ENCODE results near the gene TEX47. TPM values are rescaled to one million over a fixed set of nuclear protein-coding genes. Genes with fewer than 3 reads are reported as not detected.
A peak's percentile ranks its signal among the peaks of the same experiment; 100 is the strongest.

Gene TEX47
- total RNA-seq, 2 donors from 2014 or later: not detected

- DNase-seq (ENCODE audit: low spot score) (no peak), ATAC-seq (no peak)
- no peak overlapping the region for H3K27ac Mint-ChIP-seq
- peaks cover 6% of the 10 kb centered on the region for H3K9me3 Mint-ChIP-seq
- no peaks in the 10 kb centered on the region for H3K36me3 Mint-ChIP-seq
- no peaks in the 10 kb centered on the region for H3K27me3 Mint-ChIP-seq
- no peak overlapping the region for H3K4me3 Mint-ChIP-seq
- no peaks in the 10 kb centered on the region for H3K4me1 Mint-ChIP-seq (ENCODE audit: low read depth in 2 of 2)
Measured at GRCh38 chr7:88771417-88771816, 24.1 kb downstream of the TEX47 start.

- no peak overlapping the region for H3K27ac Mint-ChIP-seq
- no peaks in the 10 kb centered on the region for H3K9me3 Mint-ChIP-seq
- DNase-seq (ENCODE audit: low spot score): no peak
- H3K4me3 Mint-ChIP-seq: no peak overlapping the region
- H3K36me3 Mint-ChIP-seq: peaks cover 5% of the 10 kb centered on the region
- no peaks in the 10 kb centered on the region for H3K4me1 Mint-ChIP-seq (ENCODE audit: low read depth in 2 of 2)
- H3K27me3 Mint-ChIP-seq: peaks cover 14% of the 10 kb centered on the region in 2 donors
- no peak for ATAC-seq
Measured at GRCh38 chr7:88761779-88762178, 33.8 kb downstream of the TEX47 start.

- DNase-seq (ENCODE audit: low spot score) (no peak), ATAC-seq (no peak)
- Mint-ChIP-seq H3K36me3 (peaks cover 5% of the 10 kb centered on the region), H3K4me3 (no peak overlapping the region), H3K4me1 (ENCODE audit: low read depth in 2 of 2) (no peaks in the 10 kb centered on the region), H3K9me3 (no peaks in the 10 kb centered on the region), H3K27ac (no peak overlapping the region), H3K27me3 (peaks cover 14 to 19% of the 10 kb centered on the region in 2 donors)
Measured at GRCh38 chr7:88760136-88760515, 35.4 kb downstream of the TEX47 start.

GRCh38 chr7:88759230-88760135, 36.1 kb downstream of the TEX47 start, which contains the start of gene ZNF804B:
Gene ZNF804B, plus strand, starts transcription at chr7:88759700. Its CDS starts 277 bp downstream, at chr7:88759977.
- peaks cover 5% of the 10 kb centered on the region for H3K36me3 Mint-ChIP-seq
- H3K4me1 Mint-ChIP-seq (ENCODE audit: low read depth in 2 of 2): no peaks in the 10 kb centered on the region
- H3K9me3 Mint-ChIP-seq: no peaks in the 10 kb centered on the region
- no peak for DNase-seq (ENCODE audit: low spot score)
- H3K4me3 Mint-ChIP-seq: no peak within 1 kb of the TSS
- no peak within 1 kb of the TSS for H3K27ac Mint-ChIP-seq
- peak; percentile 20 to 43 for ATAC-seq
- H3K27me3 Mint-ChIP-seq: peaks cover 14 to 19% of the 10 kb centered on the region in 2 donors

- Mint-ChIP-seq H3K27ac (no peak overlapping the region), H3K36me3 (peaks cover 5% of the 10 kb centered on the region), H3K4me1 (ENCODE audit: low read depth in 2 of 2) (no peaks in the 10 kb centered on the region), H3K4me3 (no peak overlapping the region), H3K9me3 (no peaks in the 10 kb centered on the region), H3K27me3 (peaks cover 14 to 19% of the 10 kb centered on the region in 2 donors)
- ATAC-seq (no peak), DNase-seq (ENCODE audit: low spot score) (no peak)
Measured at GRCh38 chr7:88758381-88759229, 36.9 kb downstream of the TEX47 start.

GRCh38 chr7:88757371-88757770, 38.2 kb downstream of the TEX47 start:
- peaks cover 14 to 19% of the 10 kb centered on the region in 2 donors for H3K27me3 Mint-ChIP-seq

GRCh38 chr7:88756802-88757201, 38.7 kb downstream of the TEX47 start:
- ATAC-seq (no peak), DNase-seq (ENCODE audit: low spot score) (no peak)
- no peaks in the 10 kb centered on the region for H3K4me1 Mint-ChIP-seq (ENCODE audit: low read depth in 2 of 2)
- H3K4me3 Mint-ChIP-seq: no peak overlapping the region
- H3K27me3 Mint-ChIP-seq: peaks cover 12 to 19% of the 10 kb centered on the region in 2 donors
- H3K36me3 Mint-ChIP-seq: peaks cover 5% of the 10 kb centered on the region
- H3K9me3 Mint-ChIP-seq: peaks cover 4% of the 10 kb centered on the region
- no peak overlapping the region for H3K27ac Mint-ChIP-seq

More at GRCh38 chr7:88757371-88757770, 38.2 kb downstream of the TEX47 start:
- no peak overlapping the region for H3K27ac Mint-ChIP-seq
- H3K4me3 Mint-ChIP-seq: no peak overlapping the region
- no peak for DNase-seq (ENCODE audit: low spot score)
- no peak for ATAC-seq
- peaks cover 5% of the 10 kb centered on the region for H3K36me3 Mint-ChIP-seq
- H3K4me1 Mint-ChIP-seq (ENCODE audit: low read depth in 2 of 2): no peaks in the 10 kb centered on the region
- peaks cover 2% of the 10 kb centered on the region for H3K9me3 Mint-ChIP-seq

GRCh38 chr7:88746126-88746525, 49.4 kb downstream of the TEX47 start:
- ATAC-seq: no peak
- no peaks in the 10 kb centered on the region for H3K36me3 Mint-ChIP-seq
- H3K27me3 Mint-ChIP-seq: no peaks in the 10 kb centered on the region

More at GRCh38 chr7:88746126-88746525, 49.4 kb downstream of the TEX47 start:
- Mint-ChIP-seq H3K27ac (no peak overlapping the region), H3K9me3 (peaks cover 6% of the 10 kb centered on the region), H3K4me1 (ENCODE audit: low read depth in 2 of 2) (no peaks in the 10 kb centered on the region), H3K4me3 (no peak overlapping the region)
- no peak for DNase-seq (ENCODE audit: low spot score)

Other genes starting within 250 kb of the TEX47 start
- not detected for gene ZNF804B, start 36.0 kb downstream of the TEX47 start, total RNA-seq